GM19438 (cell line): ENCODE results near the gene GRIP1.

ENCODE experiments used
- ATAC-seq: cut with Tn5 transposase; IDR thresholded peaks from one replicate; pipeline ENCODE4 v1.9.1; 2021; ENCODE audit warnings: low read depth; ENCODE audit not compliant: unreplicated experiment

Gene GRIP1, protein sequence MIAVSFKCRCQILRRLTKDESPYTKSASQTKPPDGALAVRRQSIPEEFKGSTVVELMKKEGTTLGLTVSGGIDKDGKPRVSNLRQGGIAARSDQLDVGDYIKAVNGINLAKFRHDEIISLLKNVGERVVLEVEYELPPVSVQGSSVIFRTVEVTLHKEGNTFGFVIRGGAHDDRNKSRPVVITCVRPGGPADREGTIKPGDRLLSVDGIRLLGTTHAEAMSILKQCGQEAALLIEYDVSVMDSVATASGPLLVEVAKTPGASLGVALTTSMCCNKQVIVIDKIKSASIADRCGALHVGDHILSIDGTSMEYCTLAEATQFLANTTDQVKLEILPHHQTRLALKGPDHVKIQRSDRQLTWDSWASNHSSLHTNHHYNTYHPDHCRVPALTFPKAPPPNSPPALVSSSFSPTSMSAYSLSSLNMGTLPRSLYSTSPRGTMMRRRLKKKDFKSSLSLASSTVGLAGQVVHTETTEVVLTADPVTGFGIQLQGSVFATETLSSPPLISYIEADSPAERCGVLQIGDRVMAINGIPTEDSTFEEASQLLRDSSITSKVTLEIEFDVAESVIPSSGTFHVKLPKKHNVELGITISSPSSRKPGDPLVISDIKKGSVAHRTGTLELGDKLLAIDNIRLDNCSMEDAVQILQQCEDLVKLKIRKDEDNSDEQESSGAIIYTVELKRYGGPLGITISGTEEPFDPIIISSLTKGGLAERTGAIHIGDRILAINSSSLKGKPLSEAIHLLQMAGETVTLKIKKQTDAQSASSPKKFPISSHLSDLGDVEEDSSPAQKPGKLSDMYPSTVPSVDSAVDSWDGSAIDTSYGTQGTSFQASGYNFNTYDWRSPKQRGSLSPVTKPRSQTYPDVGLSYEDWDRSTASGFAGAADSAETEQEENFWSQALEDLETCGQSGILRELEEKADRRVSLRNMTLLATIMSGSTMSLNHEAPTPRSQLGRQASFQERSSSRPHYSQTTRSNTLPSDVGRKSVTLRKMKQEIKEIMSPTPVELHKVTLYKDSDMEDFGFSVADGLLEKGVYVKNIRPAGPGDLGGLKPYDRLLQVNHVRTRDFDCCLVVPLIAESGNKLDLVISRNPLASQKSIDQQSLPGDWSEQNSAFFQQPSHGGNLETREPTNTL

DNA sequence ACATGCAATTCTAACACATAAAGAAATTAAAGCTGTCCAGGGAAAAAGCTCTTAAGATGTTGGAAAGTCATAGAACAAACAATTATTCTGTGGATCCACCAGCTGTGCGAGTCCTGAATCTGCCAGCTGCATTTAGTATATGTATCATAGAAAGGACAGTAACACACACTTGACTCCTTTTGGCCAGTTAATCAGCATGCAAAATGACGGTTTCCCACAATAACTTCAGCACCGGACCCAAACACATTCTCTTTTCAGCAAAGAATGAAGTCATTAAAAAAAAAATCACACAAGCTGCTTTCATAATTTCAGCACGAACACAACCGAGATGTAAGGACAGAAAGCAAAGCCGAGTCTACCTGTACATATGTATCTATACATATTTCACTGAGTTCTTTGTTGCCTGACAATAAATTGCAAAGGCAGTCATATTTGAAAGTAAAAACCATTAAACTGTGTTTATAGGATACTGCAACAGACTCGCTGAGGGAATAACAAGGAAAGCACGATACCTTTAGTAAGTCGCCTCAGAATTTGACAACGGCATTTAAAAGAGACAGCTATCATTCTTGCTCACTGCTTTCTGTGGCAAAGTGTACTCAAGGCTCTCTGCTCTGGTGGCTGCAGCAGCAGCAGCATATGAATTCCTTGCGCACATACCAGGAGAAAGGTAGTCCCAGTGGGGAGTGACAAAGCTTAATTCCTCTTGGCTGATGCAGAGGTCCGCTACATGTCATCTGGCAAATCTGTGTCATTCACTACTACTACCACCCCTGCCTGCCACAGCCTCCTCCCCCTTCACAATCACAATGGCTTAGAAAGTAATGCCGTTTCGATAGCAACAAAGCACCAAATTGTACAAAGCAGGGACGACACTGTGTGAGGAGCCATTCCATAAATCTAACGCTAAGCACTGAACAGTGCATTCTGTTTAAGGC is at the start of gene GRIP1:
GRIP1 (minus strand) TSS at position 739 of the 938 bp plus-strand sequence; CDS start at position 567, 172 bp downstream.
- ATAC-seq: no peak

- ATAC-seq: no peak
Observed at GRCh38 chr12:66726556-66726955, 47.7 kb upstream of the GRIP1 start.

DNA sequence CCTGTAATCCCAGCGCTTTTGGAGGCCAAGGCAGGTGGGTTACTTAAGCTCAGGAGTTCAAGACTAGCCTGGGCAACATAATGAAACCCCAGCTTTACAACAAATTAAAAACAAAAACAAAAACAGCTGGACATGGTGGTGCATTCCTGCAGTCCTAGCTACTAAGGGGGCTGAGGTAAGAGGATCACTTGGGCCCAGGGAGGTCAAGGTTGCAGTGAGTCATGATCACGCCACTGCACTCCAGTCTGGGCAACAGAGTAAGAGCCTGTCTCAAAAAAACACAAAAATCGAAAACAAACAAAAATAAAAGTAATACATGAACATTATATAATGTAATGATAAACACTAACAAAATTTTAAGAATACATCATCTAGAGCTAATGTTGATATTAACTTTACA is 46.2 kb upstream of the GRIP1 start:
- no peak for ATAC-seq

DNA sequence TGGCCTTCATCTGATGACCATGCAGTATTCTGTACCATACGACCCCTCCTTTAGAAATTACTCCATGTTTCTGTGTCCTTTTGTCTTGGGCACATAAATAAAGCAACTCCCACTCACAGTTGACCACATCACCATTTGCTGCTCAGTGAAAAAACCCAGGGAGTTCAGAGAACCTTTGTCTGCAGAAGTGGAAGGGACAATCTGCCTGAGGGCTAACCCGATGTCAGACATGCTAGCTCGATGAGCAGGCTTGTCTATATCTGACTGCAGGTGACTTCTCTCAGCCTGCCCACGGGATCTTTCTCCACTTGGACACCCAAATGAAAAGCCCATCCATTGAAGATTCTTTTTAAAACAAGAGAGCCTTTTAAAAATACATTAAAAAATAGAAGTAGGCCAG is 45.7 kb upstream of the GRIP1 start:
- no peak for ATAC-seq

DNA sequence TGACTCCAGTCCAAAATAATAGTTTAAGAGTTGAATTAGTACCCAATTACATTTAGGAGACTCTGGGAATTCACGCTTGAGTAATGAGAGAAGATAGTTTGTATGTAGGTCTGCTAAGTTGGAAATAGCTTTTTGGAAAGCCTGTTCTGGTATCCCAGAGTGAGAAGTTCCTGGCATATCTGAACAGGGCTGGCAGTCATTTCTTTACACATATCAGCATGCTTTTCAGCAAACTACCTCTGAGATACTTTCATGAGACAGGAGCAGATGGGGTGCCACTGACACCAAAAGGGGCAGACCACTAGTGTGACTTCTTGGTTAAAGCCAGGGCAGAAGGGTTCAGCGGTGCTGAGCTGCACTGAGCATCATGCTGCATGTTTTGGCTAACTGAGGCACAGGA is 45.1 kb upstream of the GRIP1 start:
- ATAC-seq: no peak

GRCh38 chr12:66719862-66720261 is 41.0 kb upstream of the GRIP1 start:
- no peak for ATAC-seq

- ATAC-seq: no peak
Observed at GRCh38 chr12:66717036-66717673, 38.3 kb upstream of the GRIP1 start.

DNA sequence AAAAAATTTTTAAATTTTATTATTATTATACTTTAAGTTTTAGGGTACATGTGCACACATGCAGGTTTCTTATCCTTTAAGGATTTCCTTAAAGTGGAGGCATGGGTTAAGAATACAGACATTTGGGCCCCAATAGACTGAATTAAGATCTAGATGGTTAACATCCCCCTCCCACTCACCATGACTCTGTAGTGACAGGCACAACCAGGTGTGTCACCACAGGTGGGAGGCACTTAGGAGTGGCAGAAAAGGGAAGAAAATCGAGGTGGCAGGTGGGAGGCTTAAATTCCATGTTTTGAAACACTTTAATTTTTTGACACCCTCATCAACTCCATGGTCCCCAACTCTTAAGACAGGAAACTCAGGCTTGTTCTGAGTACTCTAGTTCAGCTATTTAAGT is 37.6 kb upstream of the GRIP1 start:
- ATAC-seq: no peak

- no peak for ATAC-seq
Observed at GRCh38 chr12:66714709-66715108, 35.8 kb upstream of the GRIP1 start.

DNA sequence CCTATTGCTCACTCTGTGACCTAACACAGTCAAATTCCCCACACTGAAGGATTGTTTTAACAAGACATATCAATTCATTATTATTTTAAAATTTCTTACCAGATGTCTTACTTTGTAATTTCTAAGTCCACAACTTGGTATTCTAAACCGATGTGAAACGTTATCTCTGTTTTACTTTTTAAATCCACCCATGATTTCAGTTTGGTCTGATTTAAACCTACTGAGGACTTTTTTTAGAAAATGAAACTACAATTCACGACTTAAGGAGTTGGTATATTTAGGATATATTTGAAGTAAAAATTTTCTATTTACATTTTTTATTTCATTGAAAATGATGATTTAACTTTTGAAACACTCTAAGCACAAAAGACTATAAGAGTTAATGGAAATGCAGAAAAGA is 35.1 kb upstream of the GRIP1 start:
- ATAC-seq: peak; percentile 60

DNA sequence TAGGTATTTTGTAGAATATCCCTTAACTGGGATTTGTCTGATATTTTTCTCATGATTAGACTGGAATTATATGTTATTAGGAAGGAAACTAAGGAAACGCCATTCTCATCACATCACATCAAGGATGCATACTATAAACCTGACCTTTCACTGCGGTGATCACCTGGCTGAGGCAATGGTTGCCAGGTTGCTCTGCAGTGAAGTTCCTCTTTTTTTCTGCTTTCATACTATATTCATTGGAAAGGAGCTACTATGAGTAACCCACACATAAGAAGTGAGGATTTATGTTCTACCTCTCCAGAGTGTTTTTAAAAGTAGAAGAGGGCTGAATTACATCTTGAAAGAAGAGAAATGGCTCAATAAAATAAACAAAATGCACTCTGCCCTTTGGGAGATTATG is 31.0 kb upstream of the GRIP1 start:
- no peak for ATAC-seq

DNA sequence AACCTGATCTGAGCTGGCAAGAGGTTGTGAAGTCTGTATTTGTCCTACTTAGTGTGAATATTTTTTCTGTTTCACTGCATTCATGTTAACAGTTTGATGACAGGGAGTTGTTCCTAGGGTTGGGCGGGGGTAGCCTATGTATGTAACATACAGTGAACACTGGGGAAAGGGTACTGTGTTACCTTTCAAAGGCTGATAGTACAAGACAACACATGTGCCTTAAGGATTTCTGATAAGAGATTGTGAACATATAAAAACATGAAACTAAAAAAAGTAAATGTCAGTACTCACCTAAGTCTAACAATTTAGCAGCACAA is 30.5 kb upstream of the GRIP1 start:
- ATAC-seq: no peak

DNA sequence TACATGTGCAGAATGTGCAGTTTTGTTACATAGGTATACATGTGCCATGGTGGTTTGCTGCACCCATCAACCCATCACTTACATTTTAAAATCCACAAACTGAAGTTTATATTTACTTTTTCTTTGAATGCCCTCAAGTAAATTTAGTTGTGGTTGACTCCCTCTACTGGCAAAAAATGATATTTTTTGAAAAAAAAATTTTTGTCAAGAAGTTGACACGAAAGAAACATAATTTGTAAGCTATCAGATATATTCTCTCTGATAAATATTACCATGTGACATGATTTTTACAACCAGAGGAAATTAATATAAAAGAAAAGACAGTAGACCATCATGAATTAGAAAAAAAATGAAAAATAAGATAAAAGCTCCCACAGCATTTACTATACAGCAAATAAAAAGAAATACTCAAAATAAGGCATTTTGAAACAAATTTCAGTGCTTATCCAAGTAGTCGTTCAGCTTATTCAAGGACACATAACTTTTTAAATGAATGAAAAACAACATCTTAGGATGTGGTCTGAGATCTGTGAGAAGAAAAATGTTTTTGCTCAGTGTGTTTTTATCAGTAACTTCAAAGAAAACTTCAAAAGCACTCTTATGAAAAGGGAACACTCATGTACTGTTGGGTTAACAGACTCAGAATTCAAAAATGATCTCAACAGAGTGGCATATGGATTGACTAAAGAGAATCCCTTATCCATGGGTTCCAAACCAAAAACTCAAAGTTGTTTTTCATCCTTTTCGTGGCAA is 30.0 kb upstream of the GRIP1 start:
- ATAC-seq: no peak

DNA sequence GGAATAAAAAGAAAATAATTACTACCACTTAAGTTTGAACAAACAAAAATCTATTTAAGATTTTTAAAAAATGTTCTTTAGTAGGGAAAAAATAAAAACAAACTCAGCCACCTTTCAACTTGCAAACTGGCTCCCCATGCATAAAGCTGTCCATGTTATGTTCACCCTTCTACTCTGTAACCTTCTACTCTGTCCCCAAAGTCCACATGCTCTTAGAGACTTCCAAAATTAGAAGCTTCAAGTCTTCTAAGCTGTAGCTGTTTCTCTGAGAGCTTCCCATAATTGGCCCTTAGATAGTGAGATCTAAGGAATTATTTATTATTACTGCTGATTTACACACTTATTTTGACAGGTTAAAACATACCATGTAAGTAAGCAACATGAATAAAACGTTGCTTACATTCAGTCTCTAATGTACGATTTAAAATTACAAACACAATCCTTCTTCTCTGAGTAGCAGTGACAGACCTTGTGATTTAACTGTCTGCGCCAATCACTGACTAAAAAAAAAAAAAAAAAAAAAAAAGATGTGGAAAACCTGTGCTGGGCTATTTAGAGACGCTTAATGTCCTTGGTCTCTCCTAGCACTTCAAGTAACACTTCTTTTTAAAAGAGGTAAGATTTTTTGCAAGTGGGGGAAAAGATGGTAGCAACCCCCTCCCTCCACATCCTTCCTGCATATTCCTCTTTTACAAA is 28.3 kb upstream of the GRIP1 start:
- no peak for ATAC-seq

DNA sequence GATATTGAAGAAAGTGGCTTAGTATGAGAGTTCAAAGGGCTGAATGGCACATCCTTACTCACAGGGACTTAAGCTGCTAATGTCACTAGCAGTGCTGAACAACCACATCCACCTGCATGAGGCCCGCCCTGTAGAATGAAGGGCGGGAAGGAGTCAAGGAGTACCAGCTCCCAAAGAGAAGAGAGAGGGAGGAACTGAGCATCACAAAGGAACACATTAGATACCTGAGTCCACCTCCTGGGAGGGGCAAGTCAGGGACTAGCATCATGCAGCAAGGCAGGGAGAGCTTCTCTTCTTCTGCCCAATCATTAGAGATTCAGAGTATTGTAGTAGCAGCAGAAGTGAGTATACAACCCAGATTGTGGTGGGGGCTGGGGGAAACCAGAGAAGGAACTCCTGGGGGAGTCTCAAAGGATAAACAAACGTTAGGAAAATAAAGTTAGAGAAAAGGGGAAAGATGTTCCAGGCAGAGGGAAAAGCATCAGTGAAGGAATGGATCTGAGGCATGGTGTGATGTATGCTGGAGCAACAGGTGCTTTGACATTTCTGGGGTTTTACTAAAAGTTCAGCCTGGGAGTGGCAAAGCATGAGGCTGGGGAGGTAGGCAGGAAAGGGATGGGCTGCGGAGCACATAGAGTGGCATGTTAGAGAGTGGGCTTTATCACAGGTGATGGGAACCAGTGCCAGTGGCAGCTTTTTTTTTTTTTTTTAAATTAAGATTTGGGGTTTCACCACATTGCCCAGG is 21.0 kb upstream of the GRIP1 start:
- ATAC-seq: no peak

GRCh38 chr12:66698558-66698957 is 19.7 kb upstream of the GRIP1 start:
- ATAC-seq: no peak

- ATAC-seq: no peak
Observed at GRCh38 chr12:66697404-66697803, 18.5 kb upstream of the GRIP1 start.
